Vagina (tissue), 2 donors: ENCODE results near the gene SHC3. TPM values are rescaled to one million over a fixed set of nuclear protein-coding genes. Genes with fewer than 3 reads are reported as not detected.

Source experiments
- DNase-seq, 2 donors: peaks; one replicate each; pipeline ENCODE4 v3.0.0-alpha.2; 2017; ENCODE audit errors: extremely low spot score in 2 of 2
- H3K27ac ChIP-seq: fragments of 200-600 bp; sonication (generic); one replicate; pipeline ENCODE4 v1.5.1; 2019
- H3K27me3 ChIP-seq: fragments of 200-600 bp; sonication (generic); one replicate; pipeline ENCODE4 v1.5.1; 2019
- H3K36me3 ChIP-seq, 2 donors: fragments of 200-600 bp; sonication (generic); one replicate each; pipeline ENCODE4 v1.5.1; 2017 to 2019
- H3K4me1 ChIP-seq: fragments of 200-600 bp; sonication (generic); one replicate; pipeline ENCODE4 v1.5.1; 2019
- H3K4me3 ChIP-seq, 2 donors: fragments of 200-600 bp; sonication (generic); 1 replicate in 1 of 2; 2 replicates in 1 of 2; pipeline ENCODE4 v1.5.1; 2016 to 2019
- H3K9me3 ChIP-seq: fragments of 200-600 bp; sonication (generic); one replicate; pipeline ENCODE4 v1.5.1; 2019
- CTCF ChIP-seq, 3 experiments: fragments of 450-650 bp in 2 of 3; fragments of 200-600 bp in 1 of 3; sonication (generic) in 1 of 3; IDR thresholded peaks; one replicate each; pipeline ENCODE4 v1.5.1; 2017 to 2019; ENCODE audit warnings: antibody characterized with exemption in 3 of 3, mild to moderate bottlenecking in 2 of 3, moderate library complexity in 2 of 3
- POLR2A ChIP-seq, 2 donors: fragments of 450-650 bp; IDR thresholded peaks; one replicate each; pipeline ENCODE4 v1.6.1; 2017; ENCODE audit warnings: antibody characterized with exemption in 2 of 2, mild to moderate bottlenecking in 2 of 2, moderate library complexity in 2 of 2
- POLR2AphosphoS5 ChIP-seq, 2 donors: sonication (generic); formaldehyde crosslinking; IDR thresholded peaks; one replicate each; pipeline ENCODE4 v1.9.0; 2017; ENCODE audit warnings: antibody characterized with exemption in 2 of 2, mild to moderate bottlenecking in 2 of 2, low read depth in 1 of 2; ENCODE audit not compliant: insufficient read depth in 1 of 2
- intact Hi-C: fragments of 100-400 bp; cut with DNase I; formaldehyde crosslinking; loops from one replicate; pipeline ENCODE4 v1.15.1; 2023
- total RNA-seq: library from RNA; depleted of rRNA; stranded (reverse); fragments of >200 nt; gene quantifications from one replicate; pipeline ENCODE4 v1.2.3, GENCODE V29; 2016

The SHC3 gene
- total RNA-seq, 1 donor from 2014 or later = 6.1 TPM

- no peak for DNase-seq
- TF ChIP-seq POLR2AphosphoS5 (IDR thresholded peaks at IDR 0.05; ENCODE audit: insufficient read depth in 1 of 2, low read depth in 1 of 2) (no peak), POLR2A (IDR thresholded peaks at IDR 0.05) (no peak), CTCF (IDR thresholded peaks at IDR 0.05) (no peak)
- Histone ChIP-seq H3K4me1 (no peaks in the 10 kb centered on the region), H3K27me3 (no peaks in the 10 kb centered on the region), H3K36me3 (no peaks in the 10 kb centered on the region), H3K27ac (no peak overlapping the region), H3K4me3 (no peak overlapping the region), H3K9me3 (no peaks in the 10 kb centered on the region)
- intact Hi-C loops = no loop called here
These were observed 46.0 kb upstream of the SHC3 start for GRCh38 chr9:89224633-89225032.

- Histone ChIP-seq H3K9me3 (no peaks in the 10 kb centered on the region), H3K4me1 (peaks cover 6% of the 10 kb centered on the region), H3K4me3 (no peak overlapping the region), H3K27me3 (no peaks in the 10 kb centered on the region), H3K27ac (no peak overlapping the region), H3K36me3 (no peaks in the 10 kb centered on the region)
- intact Hi-C loops = no loop called here
- TF ChIP-seq POLR2AphosphoS5 (IDR thresholded peaks at IDR 0.05; ENCODE audit: insufficient read depth in 1 of 2, low read depth in 1 of 2) (no peak), CTCF (IDR thresholded peaks at IDR 0.05) (no peak), POLR2A (IDR thresholded peaks at IDR 0.05) (no peak)
- DNase-seq = no peak
These were observed 44.9 kb upstream of the SHC3 start for GRCh38 chr9:89223396-89223977.

- Histone ChIP-seq H3K36me3 (no peaks in the 10 kb centered on the region), H3K27me3 (no peaks in the 10 kb centered on the region), H3K4me1 (peaks cover 6% of the 10 kb centered on the region), H3K9me3 (no peaks in the 10 kb centered on the region), H3K4me3 (no peak overlapping the region), H3K27ac (no peak overlapping the region)
- intact Hi-C loops = no loop called here
- TF ChIP-seq CTCF (IDR thresholded peaks at IDR 0.05) = no peak
- no peak for TF ChIP-seq POLR2A (IDR thresholded peaks at IDR 0.05)
- TF ChIP-seq POLR2AphosphoS5 (IDR thresholded peaks at IDR 0.05; ENCODE audit: insufficient read depth in 1 of 2, low read depth in 1 of 2) = no peak
- DNase-seq = no peak
These were observed 41.0 kb upstream of the SHC3 start for GRCh38 chr9:89219637-89220036.

DNA sequence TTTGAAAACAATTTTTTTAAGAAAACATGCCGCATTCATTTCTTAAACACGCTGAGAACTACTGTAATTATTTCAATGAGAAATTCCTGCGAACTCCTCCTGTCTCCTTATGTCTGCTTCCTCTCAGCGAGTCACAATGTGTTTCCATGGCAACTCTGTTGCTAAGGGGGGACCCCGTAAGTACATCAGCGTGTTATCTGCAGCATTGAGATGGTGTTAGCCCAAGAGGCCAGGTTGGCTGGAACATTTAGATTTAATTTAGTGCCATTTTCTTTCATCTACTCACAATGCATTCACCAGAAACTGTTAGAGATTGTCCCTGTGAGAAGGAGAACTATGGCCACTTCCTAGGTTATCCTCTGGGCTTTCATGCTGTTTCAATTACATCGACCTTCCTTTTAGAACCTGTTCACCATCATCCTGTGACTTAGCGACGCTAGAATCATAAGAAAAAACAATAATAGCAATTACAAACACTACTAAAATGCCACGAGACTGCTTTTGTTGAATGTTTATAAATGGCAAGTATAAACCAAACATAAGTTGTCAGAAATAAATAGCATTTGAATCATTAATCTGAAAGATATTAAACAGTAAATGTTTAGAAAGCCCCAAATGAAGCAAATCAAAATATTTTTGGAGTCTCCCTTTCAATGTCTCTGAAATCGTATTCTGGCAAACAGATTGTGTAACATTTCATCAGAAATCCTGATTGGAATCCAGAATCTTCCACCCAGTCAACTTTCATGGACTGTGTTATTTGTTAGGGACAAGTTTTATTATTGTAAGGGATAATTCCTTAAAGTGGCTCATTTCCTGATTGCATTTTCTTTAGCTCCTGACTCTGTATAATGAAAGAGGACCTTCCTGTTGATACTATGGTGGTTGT lies 39.7 kb upstream of the SHC3 start:
- Histone ChIP-seq H3K4me1 (peaks cover 6% of the 10 kb centered on the region), H3K9me3 (no peaks in the 10 kb centered on the region), H3K36me3 (no peaks in the 10 kb centered on the region), H3K27ac (peak overlapping the region; percentile 42), H3K27me3 (no peaks in the 10 kb centered on the region), H3K4me3 (no peak overlapping the region)
- intact Hi-C loops = no loop called here
- DNase-seq = no peak
- TF ChIP-seq CTCF (IDR thresholded peaks at IDR 0.05) (no peak), POLR2AphosphoS5 (IDR thresholded peaks at IDR 0.05; ENCODE audit: insufficient read depth in 1 of 2, low read depth in 1 of 2) (no peak), POLR2A (IDR thresholded peaks at IDR 0.05) (no peak)

DNA sequence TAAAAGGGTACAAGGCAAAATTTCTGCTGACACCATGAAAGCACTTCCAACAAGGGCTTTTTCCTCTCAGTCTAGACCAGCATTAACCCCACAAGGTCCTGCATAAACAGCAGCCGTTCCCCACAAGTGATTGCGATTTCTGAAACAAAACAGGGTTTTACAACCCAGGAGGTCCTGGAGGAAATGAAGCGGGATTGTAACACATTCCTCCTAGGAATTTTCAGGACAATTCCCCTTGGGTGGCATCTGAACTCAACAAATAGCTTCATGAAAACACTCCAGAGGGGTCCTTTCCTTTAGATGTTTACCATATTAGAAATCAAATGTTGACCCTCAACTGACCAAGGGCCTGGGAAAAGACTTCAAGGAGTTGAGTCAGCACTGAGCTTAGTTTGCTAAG lies 36.7 kb upstream of the SHC3 start:
- H3K27me3 ChIP-seq = no peaks in the 10 kb centered on the region
- no peak for DNase-seq
- no peaks in the 10 kb centered on the region for H3K9me3 ChIP-seq
- TF ChIP-seq POLR2AphosphoS5 (IDR thresholded peaks at IDR 0.05; ENCODE audit: insufficient read depth in 1 of 2, low read depth in 1 of 2) (no peak), POLR2A (IDR thresholded peaks at IDR 0.05) (no peak), CTCF (IDR thresholded peaks at IDR 0.05) (no peak)
- H3K4me3 ChIP-seq = no peak overlapping the region
- intact Hi-C loops = no loop called here
- H3K4me1 ChIP-seq = peaks cover 6% of the 10 kb centered on the region
- no peak overlapping the region for H3K27ac ChIP-seq
- no peaks in the 10 kb centered on the region for H3K36me3 ChIP-seq
